Stimulated activated naive CD4-positive, alpha-beta T cell treated with Interleukin-2 at 50 U/mL for 16 hours (primary cell): Measurements from ENCODE around the gene DNAJC6.

Source experiments
- DNase-seq: peaks from one replicate; lab custom pipeline; 2025; lab: John Stamatoyannopoulos, UW

The DNAJC6 gene

GRCh38 chr1:65292861-65293593 lies 16.3 kb upstream of the DNAJC6 start:
- DNase-seq = no peak

DNA sequence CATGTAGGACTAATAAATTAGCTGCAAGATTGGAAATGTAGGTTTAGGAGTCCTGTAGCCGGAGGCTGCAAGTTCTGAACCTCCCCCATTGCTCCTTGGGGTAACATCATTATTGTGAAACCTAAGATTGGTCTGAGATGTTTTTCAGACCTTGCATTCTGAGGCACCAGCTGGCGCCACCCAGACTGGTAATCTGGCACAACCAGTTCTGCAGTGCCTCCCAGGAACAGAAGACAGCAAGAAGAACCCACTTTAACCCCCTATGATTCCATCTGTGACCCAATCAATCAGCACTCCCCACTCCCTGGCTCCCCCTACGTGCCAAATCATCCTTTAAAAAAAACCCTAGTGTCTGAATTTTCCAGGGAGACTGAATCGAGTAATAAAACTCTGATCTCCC lies 11.6 kb upstream of the DNAJC6 start:
- DNase-seq = no peak

DNA sequence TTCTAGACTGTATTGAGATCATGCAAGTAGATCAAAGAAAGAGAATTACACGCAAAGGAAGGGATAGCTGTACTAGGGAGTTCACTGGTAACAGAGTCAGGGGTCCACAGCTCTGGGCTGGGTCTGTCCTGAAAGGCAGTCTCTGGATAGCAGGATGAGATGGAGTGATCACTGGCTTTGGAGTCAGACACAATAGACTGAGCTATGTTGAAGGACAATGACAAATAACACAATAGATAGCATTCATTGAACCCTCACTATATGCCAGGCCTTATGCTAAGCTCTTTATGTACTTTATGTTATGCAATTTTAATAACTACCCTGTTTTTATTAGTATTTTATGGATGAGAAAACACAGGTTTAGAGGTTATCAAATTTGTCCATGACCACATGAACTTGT lies 10.0 kb upstream of the DNAJC6 start:
- DNase-seq = no peak

GRCh38 chr1:65308781-65309303 lies 501 bp upstream of the DNAJC6 start:
- no peak for DNase-seq

- no peak for DNase-seq
Measured at GRCh38 chr1:65310078-65310587, 790 bp downstream of the DNAJC6 start.

- no peak for DNase-seq
Measured at GRCh38 chr1:65311760-65312159, 2.4 kb downstream of the DNAJC6 start.

- DNase-seq = no peak
Measured at GRCh38 chr1:65316233-65316632, 6.9 kb downstream of the DNAJC6 start.

DNA sequence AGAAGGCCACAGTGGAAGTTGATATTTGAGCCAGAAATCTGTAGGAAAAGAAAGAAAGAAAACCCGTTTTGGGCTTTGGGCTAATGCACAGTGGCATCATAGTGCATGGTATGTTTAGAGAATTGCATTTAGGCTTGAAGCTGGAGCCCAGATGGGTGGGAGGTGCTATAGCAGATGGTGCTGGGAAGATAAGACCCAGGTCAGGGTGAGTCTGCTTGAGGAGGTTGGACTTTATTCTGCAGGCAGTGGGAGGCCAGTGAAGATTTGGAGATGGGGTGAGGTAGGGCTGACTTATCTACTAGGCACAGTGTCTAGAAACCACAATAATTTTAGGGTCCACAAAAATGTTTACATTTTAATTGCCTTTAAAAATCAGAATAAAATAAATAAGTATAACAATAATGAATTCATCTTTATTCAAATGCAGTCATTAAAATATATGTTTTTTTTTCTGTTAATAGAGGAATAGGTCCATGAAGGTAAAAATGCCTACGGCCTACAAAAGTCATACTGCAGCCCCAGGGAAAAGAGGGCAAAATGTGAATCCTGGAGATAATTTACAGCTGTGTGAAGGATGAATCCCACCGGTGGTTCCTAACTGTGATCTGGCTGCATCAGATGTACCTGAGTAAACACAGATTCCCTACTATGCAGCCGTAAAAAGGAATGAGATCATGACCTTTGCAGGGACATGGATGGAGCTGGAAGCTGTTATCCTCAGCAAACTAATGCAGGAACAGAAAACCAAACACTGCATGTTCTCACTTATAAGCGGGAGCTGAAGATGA lies 8.7 kb downstream of the DNAJC6 start:
- DNase-seq = no peak

- no peak for DNase-seq
Measured at GRCh38 chr1:65319141-65319540, 9.8 kb downstream of the DNAJC6 start.

DNA sequence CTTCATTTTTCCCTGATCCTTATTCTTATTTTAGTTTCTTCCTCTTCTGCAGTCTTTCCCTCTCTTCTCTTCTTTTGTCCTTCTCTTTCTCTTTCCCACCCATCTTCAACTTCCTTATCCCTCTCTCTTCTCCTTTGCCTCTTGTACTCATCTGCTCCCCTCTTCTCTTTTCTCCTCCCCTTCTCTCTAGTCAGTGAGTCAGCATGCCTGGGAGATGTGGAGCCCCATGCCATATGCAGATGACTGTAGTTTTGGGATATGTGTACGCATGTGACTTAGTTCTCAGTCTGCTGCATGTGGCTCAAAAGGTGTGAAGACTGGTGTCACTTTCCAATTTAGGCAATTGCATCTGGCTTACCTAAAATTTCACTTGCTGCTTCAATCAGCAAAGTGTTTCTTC lies 10.4 kb downstream of the DNAJC6 start:
- DNase-seq = no peak

DNA sequence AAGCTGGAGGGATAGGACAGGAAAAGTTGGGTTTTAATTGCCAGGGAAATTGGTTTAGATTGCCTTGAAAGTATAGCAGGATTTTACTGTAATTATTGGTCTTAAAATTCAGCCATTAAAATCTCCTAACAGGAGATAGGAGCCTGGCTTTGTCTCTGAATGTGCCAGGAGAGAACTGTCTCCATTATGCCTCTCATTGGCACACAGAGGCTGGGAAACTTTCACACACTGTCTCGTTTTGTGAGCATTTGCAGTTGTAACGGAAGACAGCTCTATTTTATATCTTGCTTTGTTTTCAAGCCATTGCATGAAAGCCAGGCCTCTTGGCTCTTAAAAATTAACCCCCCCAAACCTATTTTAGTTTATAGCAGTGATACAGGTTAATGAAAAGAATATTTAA lies 12.5 kb downstream of the DNAJC6 start:
- no peak for DNase-seq

- no peak for DNase-seq
Measured at GRCh38 chr1:65323246-65323645, 13.9 kb downstream of the DNAJC6 start.

DNA sequence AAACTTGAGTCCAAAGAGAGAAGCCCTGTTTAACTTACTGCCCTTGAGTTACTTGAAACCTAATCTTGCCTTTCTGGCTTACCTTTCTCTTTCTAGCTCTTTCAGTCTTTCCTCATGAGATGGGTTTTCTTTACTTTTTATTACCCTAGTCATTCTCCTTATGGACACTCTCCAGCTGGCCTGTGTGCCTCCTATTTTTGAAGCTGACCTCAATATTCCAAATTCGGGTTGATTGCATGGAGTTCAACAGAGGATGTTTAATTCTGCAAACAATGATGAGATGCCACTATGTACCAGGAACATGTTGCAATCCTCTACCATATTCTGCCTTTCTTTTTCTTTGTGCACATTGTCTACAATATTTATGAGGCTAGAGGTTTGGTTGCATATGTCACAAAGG lies 20.7 kb downstream of the DNAJC6 start:
- DNase-seq = no peak

- DNase-seq = no peak
Measured at GRCh38 chr1:65330822-65331221, 21.5 kb downstream of the DNAJC6 start.

DNA sequence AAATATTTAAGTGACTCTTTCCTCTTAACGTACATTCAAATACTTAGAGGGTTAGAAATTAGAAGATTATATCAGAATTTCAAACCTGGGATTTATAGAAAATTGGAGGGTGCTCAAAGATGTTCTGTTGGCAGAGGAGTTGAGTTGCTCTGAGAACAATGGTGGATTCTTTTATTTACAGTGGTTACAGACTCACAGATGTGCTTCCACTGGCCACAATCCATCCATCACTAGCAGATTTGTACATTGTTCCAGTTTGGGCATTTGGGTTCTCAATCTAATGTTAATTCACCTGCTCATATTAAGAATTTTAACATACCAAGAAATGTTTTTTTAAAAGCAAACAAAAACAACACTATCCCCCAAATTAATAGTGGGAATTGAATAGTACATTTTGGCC lies 23.5 kb downstream of the DNAJC6 start:
- DNase-seq = no peak

DNA sequence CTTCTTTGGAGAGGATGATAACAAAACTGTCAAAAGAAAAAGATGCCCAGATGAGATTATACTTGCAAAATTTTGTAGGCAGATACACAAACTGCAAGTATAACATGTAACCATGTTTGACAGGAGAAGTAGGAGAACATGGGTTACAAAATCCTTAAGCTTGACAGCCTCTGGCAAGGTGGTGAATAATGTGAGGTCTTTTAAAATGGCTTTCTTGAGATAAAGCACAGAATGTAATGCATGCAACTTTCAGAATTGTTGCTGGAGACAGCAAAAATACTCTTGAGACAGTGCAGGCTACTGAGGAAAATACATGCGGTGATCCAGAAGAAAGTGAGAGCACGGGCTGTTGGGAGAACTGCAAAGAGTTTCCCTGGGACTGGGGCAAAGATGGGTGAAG lies 24.7 kb downstream of the DNAJC6 start:
- DNase-seq = no peak

DNA sequence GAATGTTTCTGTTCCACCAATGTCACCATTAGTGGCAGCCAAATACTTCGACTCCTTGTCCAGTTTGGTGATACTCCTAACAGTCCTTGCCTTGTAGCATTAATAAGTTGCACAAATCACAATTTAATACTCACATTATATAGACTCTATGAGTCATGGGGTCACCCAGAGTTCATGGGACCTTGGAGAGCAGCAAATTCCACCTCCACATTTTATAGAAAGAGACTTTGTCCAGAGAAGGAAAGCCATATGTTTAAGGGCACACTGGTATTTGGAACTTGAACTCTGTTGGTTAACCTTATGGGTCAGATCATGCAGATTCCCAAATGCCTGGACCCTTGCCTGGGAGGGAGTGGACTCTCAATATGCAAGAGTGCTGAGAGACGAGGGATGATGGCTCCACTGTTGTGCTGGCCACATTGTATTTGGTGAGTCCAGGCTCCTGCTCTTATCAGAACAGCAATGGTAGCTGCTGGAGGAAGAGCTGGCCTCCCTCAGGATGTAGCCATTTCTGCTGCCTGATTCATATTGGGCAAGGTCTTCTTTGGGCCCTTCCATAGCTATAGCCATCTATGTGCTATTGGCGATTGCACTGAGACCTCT lies 30.6 kb downstream of the DNAJC6 start:
- DNase-seq = no peak

DNA sequence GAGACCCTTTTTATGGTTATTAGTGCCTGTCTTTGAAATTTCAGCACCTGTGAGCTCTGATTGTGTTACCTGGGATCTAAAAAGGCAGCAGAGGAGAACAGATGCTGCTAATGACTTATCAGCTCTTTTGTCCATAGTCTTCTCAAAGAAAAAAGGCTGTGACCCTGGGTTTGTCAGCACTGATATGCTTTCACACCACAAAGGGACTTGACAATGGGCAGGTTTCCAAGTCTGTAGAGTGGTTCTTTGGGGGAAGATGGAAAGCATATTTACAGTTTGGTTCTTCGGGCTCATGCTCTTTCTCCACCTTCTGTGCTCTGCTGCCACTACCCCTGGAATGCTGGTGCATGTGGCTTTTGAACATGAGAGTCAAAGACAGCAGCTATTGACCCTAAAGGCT lies 32.0 kb downstream of the DNAJC6 start:
- no peak for DNase-seq

DNA sequence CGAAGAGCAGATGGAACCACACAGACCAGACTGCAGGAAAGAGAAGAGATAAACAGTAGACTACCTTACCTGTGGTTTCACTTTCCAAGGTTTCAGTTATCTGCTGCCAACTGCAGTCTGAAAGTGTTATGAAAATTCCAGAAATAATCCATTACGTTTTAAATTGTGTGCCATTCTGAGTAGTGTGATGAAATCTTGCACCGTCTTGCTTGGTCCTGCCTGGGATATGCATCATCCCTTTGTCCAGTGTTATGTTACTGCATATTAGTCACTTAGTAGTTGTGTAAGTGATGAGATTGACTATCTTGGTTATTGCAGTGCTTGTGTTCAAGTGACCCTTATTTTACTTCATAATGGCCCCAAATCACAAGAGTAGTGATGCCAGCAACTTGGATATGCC lies 33.9 kb downstream of the DNAJC6 start:
- DNase-seq = no peak

DNA sequence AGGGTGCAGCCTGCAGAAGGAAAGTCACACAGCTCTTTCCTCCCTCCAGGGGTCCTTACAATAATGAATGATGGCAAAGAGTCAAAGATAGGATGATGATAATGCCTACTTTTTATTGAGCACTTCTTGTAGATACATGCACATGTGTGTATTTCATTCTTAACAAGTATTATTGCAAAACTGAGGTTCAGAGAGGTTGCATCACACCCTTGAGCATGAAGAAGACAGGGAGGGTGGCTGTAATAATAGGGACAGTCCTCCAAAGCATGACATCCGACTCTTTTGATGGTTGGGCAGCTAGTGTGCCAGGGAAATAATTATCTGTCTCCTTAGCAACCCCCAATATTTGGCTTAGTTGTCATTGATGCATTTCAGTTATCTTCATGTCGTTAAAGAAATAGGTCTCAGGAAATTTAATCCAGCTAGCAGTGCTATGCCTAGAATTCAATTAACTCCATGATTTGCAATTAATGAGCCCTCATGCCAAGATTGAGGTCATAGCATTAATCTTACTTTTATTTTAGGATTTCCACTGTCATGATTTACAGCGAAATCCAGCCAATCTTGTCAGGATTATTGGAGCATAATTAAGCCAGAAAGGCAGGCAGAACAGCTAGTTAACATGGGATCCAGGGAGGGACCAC lies 35.0 kb downstream of the DNAJC6 start:
- DNase-seq = no peak

GRCh38 chr1:65346190-65346589 lies 36.8 kb downstream of the DNAJC6 start:
- no peak for DNase-seq

DNA sequence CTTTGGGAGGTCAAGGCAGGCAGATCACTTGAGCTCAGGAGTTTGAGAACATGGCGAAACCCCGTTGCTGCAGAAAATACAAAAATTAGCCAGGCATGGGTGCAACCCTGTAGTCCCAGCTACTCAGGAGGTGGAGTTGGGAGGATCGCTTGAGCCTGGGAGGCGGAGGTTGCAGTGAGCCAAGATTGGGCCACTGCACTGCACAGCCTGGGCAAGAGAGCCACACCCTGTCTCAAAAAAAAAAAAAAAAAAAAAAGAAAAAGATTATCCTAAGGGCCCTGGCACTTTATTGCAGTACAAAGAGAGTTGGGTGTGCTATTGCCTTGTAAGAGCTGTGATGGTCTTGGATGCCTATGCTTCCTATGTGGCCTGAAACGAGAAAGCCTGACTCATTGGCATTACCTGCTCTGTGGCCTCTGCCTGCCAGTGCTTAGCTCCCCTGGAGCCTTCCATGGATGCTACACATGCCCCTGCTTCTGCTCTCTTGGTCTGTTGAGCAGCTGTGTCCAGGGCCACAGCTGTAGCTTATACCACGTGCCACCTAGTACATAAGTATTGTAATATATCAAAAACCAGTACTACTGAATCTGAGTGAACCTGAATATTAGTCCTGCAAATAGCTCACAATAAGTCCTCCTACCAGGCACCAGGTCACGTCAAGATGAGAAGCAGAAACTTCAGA lies 45.8 kb downstream of the DNAJC6 start:
- DNase-seq = no peak
